ENCODE data around the gene RNPEP. TPM values are rescaled to one million over a fixed set of nuclear protein-coding genes. Genes with fewer than 3 reads are reported as not detected.
"Not testable (repeated sequence)": the region's sequence is repeated elsewhere in the genome, so short reads cannot be mapped to it uniquely, and the experiment has no call there.

The RNPEP gene
- total RNA-seq, 3 donors from 2014 or later: 43.0 to 66.7 (median 57.4) TPM

DNA sequence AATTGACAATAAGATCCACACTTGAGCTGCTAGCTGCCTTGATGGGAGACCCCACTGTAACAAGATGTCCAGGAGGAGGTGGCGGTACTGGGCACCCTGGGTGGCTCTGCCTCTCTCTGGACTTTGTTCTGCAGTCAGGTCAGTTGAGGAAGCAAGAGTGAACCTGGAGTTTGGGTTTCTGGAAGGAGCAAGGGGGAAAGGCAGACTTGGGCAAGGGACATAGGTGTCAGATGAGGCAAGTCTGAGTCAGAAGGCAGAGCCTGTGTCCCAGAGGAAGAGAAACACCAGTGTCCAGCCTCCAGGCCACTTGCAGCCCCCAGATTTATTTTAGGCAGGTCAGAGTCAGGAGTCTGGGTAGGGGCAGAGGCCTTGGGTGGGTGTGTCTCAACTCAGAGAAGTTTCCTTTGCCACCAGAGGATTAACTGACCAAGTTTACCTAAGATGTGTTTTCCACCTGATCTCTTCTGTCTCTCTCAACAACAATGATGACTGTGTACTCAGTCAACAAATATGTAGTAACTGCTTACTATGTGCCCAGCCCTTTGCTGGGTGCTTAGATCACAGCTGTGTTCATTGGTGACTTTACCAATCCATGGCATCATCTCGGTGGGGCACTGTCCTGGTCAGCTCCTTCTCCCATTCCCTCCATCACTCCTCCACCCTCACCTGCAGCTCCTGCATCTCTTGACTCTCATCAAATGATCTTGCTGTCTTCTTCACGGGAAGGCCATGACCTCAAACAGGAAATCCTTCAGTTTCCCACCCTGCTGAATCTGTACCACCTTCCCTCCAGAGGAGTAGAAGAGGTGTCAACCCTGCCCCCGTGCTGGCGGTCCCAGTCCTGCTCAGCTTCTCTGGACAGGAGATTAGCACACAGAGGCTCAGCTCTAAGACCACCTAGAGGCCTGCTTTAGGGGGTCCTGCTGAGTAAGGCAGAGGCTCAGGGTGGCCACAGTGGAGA is 64.6 kb downstream of the RNPEP start:
- Histone ChIP-seq H3K27ac (peak overlapping the region; percentile 94), H3K27me3 (no peaks in the 10 kb centered on the region), H3K9me3 (no peaks in the 10 kb centered on the region), H3K4me3 (peak overlapping the region in 1 of 3 donors; percentile 7), H3K36me3 (no peaks in the 10 kb centered on the region), H3K4me1 (peaks cover 2 to 21% of the 10 kb centered on the region in 2 donors)
- TF ChIP-seq, protein P1, sequence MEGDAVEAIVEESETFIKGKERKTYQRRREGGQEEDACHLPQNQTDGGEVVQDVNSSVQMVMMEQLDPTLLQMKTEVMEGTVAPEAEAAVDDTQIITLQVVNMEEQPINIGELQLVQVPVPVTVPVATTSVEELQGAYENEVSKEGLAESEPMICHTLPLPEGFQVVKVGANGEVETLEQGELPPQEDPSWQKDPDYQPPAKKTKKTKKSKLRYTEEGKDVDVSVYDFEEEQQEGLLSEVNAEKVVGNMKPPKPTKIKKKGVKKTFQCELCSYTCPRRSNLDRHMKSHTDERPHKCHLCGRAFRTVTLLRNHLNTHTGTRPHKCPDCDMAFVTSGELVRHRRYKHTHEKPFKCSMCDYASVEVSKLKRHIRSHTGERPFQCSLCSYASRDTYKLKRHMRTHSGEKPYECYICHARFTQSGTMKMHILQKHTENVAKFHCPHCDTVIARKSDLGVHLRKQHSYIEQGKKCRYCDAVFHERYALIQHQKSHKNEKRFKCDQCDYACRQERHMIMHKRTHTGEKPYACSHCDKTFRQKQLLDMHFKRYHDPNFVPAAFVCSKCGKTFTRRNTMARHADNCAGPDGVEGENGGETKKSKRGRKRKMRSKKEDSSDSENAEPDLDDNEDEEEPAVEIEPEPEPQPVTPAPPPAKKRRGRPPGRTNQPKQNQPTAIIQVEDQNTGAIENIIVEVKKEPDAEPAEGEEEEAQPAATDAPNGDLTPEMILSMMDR (IDR thresholded peaks at IDR 0.05): no peak
- TF ChIP-seq POLR2A (IDR thresholded peaks at IDR 0.05): no peak
- no peak for TF ChIP-seq POLR2AphosphoS5 (IDR thresholded peaks at IDR 0.05)
- DNase-seq (ENCODE audit: low spot score in 2 of 2): no peak
- intact Hi-C loops (cut with DNase I; ENCODE audit: low total_unique reads): no loop called here

DNA sequence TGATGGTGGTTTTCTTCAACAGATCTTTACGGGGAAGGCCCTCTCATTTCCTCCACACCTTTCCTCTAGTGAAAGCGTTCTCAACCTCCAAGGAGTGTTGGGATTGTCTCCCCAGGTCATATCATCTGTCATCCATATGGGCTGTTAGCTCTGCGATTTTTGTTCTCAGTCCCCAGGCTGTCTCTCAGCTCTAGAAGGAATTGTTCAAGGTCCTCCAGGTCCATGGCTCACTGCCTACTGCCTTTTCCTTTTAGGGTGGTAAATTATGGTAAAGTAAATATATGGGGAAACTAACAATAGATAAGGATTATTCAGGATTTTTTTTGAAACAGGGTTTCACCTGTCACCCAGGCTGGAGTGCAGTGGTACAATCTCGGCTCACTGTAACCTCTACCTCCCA is 65.5 kb downstream of the RNPEP start:
- DNase-seq (ENCODE audit: low spot score in 2 of 2): no peak
- intact Hi-C loops (cut with DNase I; ENCODE audit: low total_unique reads): no loop called here
- TF ChIP-seq, protein P1 (IDR thresholded peaks at IDR 0.05): no peak
- H3K36me3 ChIP-seq: no peaks in the 10 kb centered on the region
- H3K4me1 ChIP-seq: peaks cover 2 to 21% of the 10 kb centered on the region in 2 donors
- peak overlapping the region; percentile 94 for H3K27ac ChIP-seq
- no peaks in the 10 kb centered on the region for H3K27me3 ChIP-seq
- H3K9me3 ChIP-seq: no peaks in the 10 kb centered on the region
- no peak overlapping the region for H3K4me3 ChIP-seq

DNA sequence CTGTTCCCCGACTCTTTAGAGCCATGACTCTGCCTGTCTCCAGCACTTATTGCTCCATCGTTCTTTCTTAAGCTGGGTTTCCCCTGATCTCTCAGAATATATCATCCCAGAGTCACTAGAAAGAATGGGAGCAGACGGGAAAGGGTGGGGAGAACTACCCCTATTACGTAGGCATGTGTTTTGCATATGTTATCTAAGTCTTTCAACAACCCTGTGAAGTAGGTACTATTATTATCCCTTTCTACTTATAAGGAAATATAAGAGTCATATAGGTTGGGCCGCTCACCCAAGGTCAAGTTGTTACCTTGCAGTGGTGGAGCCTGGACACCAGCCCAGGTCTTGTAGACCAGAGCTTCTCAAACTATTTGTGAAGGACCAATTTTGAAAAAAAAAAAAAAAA is 66.7 kb downstream of the RNPEP start:
- intact Hi-C loops (cut with DNase I; ENCODE audit: low total_unique reads): no loop called here
- H3K4me3 ChIP-seq: no peak overlapping the region
- no peaks in the 10 kb centered on the region for H3K9me3 ChIP-seq
- DNase-seq (ENCODE audit: low spot score in 2 of 2): no peak
- no peaks in the 10 kb centered on the region for H3K36me3 ChIP-seq
- peaks cover 2 to 21% of the 10 kb centered on the region in 2 donors for H3K4me1 ChIP-seq
- TF ChIP-seq, protein P1 (IDR thresholded peaks at IDR 0.05): no peak
- TF ChIP-seq POLR2AphosphoS5 (IDR thresholded peaks at IDR 0.05) (no peak), POLR2A (IDR thresholded peaks at IDR 0.05) (no peak)
- H3K27ac ChIP-seq: peak overlapping the region; percentile 49 to 94
- H3K27me3 ChIP-seq: no peaks in the 10 kb centered on the region

DNA sequence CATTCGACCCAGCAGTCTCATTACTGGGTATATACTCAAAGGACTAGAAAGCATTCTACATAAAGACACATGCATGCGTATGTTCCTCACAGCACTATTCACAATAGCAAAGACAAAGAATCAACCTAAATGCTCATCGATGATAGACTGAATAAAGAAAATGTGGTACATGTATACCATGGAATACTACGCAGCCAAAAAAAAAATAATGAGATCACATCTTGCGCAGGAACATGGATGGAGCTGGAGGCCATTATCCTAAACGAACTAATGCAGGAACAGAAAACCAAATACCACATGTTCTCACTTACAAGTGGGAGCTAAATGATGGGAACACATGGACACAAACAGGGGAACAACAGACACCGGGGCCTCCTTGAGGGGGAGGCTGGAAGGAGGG is 71.6 kb downstream of the RNPEP start:
- Histone ChIP-seq H3K9me3 (no peaks in the 10 kb centered on the region), H3K27ac (no peak overlapping the region), H3K4me3 (no peak overlapping the region), H3K27me3 (no peaks in the 10 kb centered on the region), H3K36me3 (no peaks in the 10 kb centered on the region), H3K4me1 (no peaks in the 10 kb centered on the region)
- intact Hi-C loops (cut with DNase I; ENCODE audit: low total_unique reads): no loop called here
- no peak for DNase-seq (ENCODE audit: low spot score in 2 of 2)
- TF ChIP-seq POLR2A (IDR thresholded peaks at IDR 0.05) (no peak), POLR2AphosphoS5 (IDR thresholded peaks at IDR 0.05) (no peak)
- TF ChIP-seq, protein P1 (IDR thresholded peaks at IDR 0.05): no peak

DNA sequence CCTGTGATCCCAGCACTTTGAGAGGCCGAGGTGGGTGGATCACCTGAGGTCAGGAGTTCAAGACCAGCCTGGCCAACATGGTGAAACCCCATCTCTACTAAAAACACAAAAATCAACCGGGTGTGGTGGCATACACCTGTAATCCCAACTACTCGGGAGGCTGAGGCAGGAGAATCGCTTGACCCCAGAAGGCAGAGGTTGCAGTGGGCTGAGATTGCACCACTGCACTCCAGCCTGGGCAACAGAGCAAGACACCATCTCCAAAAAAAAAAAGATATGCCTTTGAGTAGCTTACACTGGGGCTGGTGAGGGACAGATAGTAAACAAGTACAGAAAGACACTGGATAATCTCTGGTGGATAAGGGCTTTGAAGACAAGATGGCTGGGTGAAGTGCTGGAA is 72.2 kb downstream of the RNPEP start:
- intact Hi-C loops (cut with DNase I; ENCODE audit: low total_unique reads); H3K27me3 ChIP-seq; H3K36me3 ChIP-seq; H3K4me1 ChIP-seq; H3K27ac ChIP-seq; H3K4me3 ChIP-seq; H3K9me3 ChIP-seq; DNase-seq (ENCODE audit: low spot score in 2 of 2): not testable (repeated sequence)

Other genes starting within 250 kb of the RNPEP start
- gene IPO9, start 153.5 kb upstream of the RNPEP start, total RNA-seq: 10 to 100 TPM; 15.2 to 21.3 (median 18.1) TPM
- 10 to 100 TPM; 15.7 to 21.9 (median 20.3) TPM for gene SHISA4, start 93.8 kb upstream of the RNPEP start, total RNA-seq
- gene LMOD1, start 36.1 kb upstream of the RNPEP start, total RNA-seq: 10 to 100 TPM; 60.0 to 92.2 (median 87.2) TPM
- 10 to 100 TPM; 24.5 to 30.1 (median 26.2) TPM for gene TIMM17A, start 27.1 kb upstream of the RNPEP start, total RNA-seq
- 1,000 to 10,000 TPM in 1 of 3 donors, 100 to 1,000 TPM in 1, 1 to 10 TPM in 1; 1.3 to 1,061 (median 367) TPM for gene ELF3, start 27.9 kb downstream of the RNPEP start, total RNA-seq
- gene GPR37L1, start 140.3 kb downstream of the RNPEP start, total RNA-seq: not detected
- gene ARL8A, start 162.1 kb downstream of the RNPEP start, total RNA-seq: 10 to 100 TPM; 29.9 to 41.1 (median 34.7) TPM
- 1 to 10 TPM; 1.4 to 4.2 (median 2.9) TPM for gene PTPN7, start 178.0 kb downstream of the RNPEP start, total RNA-seq
- gene LGR6, start 211.2 kb downstream of the RNPEP start, total RNA-seq: 10 to 100 TPM in 1 of 3 donors, 1 to 10 TPM in 1, not detected in 1; 2.6 to 11.3 TPM

Data from breast epithelium (tissue), 4 donors.